Measurements from ENCODE around the gene FAM13C.
"Not testable (repeated sequence)": the region's sequence is repeated elsewhere in the genome, so short reads cannot be mapped to it uniquely, and the experiment has no call there.

The FAM13C gene

DNA sequence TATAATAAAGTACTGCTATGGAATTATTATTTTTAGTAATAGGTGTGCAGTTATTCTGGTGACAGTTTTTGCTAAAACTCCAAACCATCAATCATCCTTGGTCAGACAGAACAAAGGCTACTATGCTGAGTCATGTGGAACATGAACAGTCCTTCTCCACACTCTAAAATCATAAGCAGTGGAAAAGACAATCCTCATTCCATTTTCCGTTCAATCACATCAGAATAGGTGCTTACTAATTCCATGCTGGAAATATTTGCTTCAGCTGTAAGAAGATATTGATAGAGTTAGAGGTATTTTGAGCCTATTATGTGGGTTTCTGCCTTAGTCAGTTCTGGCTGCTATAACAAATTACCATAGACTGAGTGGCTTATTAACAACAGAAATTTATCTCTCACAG is 82.9 kb downstream of the FAM13C start:
- no peak for DNase-seq (ENCODE audit: low read depth in 3 of 3)

DNA sequence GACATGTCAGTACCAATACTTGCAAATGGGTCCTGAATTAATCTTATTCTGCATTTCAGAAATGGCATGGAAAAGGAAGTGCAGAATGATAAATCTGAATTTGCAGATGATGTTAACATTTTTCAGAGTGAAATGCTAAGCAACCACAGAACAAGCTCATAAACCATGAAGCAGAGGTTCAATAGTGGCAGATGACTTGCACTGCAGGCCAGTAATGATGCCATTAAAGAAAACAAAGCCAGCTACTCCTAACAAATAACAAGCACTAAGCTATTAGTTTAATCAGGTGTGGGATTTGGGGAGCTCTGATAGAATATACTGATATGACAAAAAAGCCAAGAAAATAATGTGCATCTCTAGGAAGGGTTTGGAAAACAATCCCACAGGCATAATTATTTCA is 85.4 kb downstream of the FAM13C start:
- no peak for DNase-seq (ENCODE audit: low read depth in 3 of 3)

DNA sequence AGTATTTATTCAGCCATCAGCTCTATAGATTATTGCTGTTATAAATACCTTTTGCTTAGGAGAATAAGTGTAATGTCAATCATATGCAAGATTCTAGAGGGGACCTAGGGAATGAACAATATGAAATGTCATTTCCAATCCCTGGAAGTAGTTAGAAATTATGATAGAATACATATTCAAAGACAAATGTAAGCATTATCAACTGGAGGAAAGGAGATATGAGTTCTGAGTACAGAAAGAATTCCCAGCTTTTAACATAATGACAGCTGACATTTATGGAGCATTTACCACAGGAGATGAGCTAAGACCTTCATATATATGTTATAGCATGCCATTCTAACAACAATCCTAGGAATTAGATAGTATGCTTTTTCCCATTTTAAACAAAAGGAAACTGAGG is 86.2 kb downstream of the FAM13C start:
- no peak for DNase-seq (ENCODE audit: low read depth in 3 of 3)

DNA sequence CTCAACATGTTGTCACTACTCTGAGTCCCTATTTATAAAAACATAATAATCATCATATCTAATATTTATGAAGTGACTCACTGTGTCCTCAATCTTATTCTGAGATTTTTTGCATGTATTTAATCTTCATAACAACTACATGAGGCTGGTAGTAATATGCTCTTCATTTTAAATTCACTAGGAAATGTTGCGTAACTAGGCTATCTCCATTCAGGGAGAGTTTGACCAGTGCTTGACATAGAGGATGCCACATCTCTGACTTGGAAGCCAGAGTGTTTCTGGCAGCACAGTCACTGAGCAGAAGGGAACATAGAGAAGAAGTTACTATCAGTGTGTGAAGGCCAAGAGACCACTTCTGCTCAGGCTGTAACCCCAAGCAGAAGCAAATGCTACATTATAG is 88.9 kb downstream of the FAM13C start:
- DNase-seq (ENCODE audit: low read depth in 3 of 3) = no peak

DNA sequence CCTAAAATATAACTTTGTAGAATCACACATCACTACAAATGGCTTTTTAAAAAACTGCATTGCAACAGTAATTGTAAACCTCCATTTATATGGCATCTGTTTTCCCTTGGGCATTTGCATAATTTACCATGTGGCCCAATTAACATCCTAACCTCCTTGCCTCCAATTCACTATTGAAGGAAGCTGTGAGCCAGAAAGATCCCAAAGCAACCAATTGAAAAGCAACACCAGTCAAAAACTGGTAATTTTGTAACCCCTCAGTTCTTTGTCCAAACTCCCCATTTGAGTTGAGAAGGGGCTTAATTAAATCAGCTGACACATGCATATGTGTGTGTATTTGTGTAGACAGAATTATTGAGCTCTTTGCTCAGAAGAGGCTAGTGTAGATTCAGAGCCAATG is 90.3 kb downstream of the FAM13C start:
- no peak for DNase-seq (ENCODE audit: low read depth in 3 of 3)

DNA sequence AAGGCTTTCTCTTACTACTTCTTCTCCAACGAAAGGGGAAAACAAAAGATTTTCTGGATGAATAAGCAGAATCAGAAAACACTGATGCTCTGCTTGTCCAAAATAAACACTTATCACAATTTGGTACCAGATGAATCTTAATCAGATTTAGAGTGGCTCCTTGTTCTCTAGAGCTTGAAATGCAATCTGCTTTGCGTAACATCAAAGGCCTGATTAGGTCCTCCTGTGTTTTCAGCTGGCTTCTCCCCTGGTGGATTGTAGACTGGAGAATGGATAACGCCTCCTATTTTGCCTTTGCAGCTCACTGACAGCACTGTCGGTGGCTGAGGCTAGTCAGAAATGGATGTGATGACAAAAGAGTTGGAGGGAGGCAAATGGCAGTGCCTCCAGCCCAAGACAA is 91.2 kb downstream of the FAM13C start:
- DNase-seq (ENCODE audit: low read depth in 3 of 3) = no peak

DNA sequence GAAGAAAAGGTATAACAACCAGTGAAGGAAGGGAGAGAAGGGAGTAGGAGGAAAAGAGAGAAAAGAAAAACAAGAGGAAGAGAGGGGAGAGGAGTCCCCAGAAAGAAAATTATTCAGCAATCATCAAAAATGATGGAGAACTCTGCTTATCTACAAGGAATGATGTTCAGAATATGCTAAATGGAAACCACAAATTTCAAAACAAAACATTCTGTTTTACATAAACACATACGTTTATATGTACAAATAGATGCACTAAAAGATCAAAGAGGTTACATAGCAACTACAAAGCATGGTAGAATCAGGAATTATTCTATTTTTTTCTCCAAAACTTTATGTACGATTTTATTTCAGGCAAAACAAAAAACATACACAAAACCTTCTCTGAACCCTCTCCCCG is 91.9 kb downstream of the FAM13C start:
- no peak for DNase-seq (ENCODE audit: low read depth in 3 of 3)

DNA sequence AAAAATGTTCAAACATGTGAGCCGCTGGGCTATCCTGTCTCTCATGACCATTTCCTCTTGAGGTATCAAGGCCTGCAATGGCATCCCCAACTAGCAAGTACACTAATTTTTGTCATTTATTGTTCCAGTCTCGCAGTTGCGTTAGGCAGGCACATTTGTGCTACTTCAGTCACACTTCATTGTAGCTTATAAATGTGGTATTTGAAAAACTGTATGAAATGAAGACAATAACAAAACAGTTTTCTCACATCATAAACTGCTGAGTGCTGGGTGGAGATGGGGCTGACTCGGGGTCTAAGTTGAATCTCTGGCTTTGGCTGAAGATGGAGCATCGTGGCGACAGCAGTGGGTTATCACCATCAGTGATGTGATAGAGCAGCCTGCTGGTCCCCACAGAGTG is 92.7 kb downstream of the FAM13C start:
- no peak for DNase-seq (ENCODE audit: low read depth in 3 of 3)

DNA sequence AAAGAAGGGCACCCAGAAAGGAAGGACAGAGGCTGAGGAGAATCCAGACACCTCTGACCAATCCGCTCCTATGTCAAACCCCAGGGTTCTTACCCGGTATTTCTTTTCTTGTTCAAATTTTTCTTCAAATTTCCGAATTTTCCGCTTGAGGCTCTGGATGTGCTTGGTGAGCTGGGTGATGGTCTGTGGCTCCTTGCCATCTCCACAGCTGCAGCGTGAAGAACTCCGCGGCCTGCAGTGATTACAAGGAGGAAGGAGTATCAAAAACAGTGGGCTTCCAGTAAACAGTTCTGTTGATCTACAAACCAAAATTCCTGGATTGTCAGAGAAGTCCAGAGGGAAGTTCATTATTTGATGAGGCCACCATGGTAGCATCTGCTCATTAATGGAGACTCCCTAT is 93.9 kb downstream of the FAM13C start:
- no peak for DNase-seq (ENCODE audit: low read depth in 3 of 3)

DNA sequence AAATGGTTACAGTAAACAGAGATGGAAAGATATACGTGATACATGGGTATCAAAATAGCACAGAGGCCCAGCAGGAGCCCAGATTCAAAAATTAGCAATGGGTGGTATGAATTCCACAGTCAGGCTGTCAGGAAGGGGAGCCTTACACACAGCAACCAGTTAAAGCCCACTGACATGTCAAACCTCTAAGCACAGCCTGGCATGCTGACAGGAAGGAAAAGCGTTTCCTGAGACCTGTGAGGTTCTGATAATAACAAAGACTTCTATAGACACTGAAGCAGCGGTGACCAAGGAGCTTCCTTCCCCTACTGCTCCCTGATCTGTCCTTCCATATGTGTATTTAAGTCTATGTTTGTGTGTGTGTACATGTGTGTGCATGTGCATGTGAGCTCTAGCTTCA is 96.0 kb downstream of the FAM13C start:
- no peak for DNase-seq (ENCODE audit: low read depth in 3 of 3)

DNA sequence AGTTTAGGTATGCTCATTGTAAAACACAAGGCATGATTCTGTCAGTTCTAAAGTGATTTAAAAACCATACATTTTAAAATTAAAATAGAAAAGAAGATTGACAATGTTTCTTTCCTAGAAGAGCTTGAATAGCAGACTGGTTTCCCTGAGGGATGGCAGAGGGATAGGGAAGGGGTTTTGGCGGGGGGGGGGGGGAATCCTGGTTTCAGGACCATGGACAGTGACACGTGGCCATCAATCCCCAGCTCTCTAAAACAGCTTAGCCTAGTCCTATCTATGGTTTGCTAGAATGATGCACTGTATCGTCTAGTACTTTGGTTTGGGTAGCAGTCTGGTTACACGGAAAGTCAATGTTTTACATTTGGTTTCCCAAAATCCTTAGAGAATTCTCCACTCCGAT is 97.2 kb downstream of the FAM13C start:
- no peak for DNase-seq (ENCODE audit: low read depth in 3 of 3)

DNA sequence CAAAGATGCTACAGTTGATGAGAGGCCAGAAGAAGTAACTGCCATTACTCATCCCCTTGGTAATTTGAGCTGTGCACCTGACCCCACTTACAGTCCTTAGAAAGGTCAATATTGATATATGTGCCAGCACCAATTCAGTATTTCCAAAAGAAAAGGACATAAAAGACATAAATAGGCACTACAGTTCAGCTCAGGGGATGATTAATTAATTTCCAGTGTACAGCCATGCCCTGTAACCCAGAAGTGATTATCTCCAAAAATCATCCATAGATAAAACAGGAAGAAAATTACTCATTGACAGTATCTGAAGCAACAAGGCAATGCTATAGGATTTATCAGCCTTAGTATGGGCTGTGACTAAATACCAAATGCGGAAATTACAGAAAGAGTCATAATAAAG is 103.5 kb downstream of the FAM13C start:
- no peak for DNase-seq (ENCODE audit: low read depth in 3 of 3)

DNA sequence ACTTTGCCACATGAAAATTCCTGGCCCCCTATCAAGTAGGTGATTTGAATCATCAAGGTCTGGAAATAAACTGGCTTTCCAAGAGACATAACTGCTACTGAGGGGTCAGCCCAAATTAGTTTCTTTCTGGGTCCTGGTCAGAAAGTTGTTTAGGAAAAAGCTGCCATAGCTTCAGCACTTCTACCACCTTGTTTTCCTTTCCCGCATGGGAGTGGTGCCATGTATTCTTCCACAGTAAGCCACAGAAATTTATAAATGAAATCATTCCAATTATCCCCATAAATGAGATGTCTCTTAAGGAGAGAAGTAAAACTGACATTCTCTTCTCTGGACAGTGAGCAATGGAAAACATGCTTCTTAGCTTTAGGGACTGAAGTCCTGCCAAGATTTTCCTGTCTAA is 105.1 kb downstream of the FAM13C start:
- DNase-seq (ENCODE audit: low read depth in 3 of 3) = no peak

DNA sequence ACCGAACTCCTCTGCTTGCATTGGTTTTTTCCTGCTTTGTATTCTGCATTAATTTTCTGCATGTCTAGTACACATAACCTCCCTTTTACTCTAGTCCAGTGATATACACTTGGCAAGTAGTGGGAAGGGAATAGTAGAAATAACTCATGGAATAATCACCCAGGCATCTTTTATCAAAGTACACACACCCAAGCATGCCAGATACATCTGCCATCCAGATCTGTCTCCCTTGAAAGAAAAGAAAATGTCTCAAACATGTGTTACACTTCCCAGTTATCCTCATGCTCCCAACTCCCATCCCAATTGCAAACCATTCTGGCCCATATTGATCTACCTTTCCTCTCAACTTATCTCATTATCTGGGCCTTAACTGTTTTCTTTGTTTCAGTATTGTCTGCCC is 106.9 kb downstream of the FAM13C start:
- DNase-seq (ENCODE audit: low read depth in 3 of 3) = no peak

DNA sequence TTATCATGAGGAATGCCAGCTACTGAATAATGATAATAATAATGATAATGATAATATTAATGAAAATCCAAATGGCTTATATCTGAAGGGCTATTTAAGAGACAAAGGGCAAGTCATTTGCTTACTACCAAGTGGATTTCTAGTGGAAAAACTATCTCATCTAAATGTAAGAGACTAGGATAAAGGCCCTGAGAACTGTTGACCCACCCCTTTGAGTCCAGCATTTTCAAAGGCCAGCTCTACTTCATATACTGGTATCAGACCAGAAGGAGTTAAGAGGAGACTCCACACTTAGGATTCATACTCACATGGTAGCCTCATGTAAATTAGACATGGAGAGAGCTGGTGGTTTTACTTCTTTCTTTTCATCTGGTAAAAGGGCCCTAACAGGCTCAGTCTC is 109.9 kb downstream of the FAM13C start:
- no peak for DNase-seq (ENCODE audit: low read depth in 3 of 3)

DNA sequence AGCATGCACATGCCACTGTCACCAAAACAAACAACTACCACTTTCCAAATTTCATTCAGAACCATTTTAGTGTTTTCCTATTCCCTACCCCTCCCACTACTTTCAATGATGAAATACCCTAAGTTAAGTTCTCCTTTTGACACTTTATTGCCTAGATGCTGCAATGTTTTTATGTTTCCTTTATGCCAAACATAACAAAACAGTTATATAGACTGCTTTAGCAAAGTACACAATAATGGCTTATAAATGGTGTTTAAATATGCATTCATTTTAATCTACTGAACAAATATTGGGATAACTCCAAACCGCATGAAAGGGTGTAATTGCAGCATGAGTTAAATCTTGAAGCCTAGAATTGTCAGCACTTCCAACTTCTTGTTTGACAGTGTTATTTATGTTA is 116.7 kb downstream of the FAM13C start:
- no peak for DNase-seq (ENCODE audit: low read depth in 3 of 3)

DNA sequence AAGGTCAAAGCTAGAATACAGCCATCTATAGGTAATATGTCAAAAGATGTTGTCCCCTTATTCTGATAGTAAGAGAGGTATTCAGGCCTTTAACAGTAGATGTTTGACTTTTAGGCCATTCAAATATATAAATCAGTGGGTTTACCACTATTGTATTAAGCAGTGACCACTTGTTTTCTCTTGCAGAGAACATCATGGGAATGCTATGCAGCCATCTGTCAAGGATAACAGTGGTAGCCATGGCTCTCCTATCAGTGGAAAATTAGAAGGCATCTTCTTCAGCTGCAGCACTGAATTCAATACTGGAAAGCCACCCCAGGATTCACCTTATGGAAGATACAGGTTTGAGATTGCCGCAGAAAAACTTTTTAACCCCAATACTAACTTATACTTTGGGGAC is 117.5 kb downstream of the FAM13C start:
- DNase-seq (ENCODE audit: low read depth in 3 of 3) = no peak

DNA sequence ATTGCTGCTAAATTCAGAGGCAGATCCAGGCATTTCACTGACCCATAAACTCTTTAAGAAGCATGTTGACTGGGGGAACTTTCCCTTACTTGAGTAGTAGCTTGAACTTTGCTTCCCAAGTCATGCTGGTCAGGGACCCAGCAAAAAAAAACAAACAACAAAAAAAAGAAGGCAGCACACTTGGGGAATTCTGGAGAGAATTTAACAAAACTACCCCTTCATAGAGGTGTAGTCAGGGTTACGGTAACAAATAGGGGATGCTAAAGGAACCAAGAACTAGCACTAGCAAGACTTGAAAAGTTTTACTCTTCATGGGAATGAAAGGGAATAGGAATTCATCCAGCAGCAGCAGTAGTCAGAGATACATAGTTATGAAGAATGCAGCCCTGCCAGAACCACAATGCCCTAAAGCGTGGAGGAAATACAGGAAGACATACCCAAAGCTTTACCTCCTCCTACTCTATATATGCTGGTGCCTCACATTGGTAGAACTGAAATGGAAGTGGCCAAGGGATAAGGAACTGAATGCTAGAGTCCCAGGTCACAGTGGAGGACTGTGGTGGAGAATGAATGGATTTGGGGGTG is 118.6 kb downstream of the FAM13C start:
- DNase-seq (ENCODE audit: low read depth in 3 of 3) = no peak

DNA sequence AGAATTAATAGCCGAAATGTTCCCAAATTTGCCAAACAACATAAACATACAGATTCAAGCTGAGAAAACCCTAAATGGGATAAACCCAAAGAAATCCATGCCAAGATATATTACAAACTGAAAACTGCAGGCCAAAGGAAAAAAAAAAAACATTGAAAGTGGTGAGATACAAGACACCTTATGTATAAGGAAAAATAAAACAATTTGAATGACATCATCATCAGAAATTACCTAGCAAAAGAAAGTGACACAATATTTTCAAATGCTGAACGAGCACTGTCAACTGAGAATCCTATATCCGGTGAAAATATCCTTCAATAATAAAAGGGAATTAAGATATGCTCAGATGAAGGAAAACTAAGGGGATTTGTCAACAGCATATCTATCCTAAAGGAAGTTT is 119.4 kb downstream of the FAM13C start:
- no peak for DNase-seq (ENCODE audit: low read depth in 3 of 3)

DNA sequence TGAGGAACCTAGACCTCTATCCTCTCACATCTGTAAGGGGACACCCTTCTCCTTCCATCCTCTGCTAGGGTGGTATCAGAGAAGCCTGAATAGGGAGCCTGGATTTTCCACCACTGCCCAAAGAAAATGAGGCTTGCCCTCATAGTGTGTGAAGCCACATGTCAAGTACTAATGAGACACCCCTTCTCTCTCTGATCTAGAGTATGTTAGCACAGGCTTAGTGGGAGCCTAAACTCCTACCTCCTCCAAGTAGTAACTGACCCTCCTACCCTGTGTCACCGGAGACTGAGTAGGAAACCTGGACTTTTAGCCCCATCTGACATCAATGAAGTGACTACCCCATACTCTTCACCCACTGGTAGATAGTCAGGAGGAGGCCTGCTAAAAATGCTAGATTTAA is 120.3 kb downstream of the FAM13C start:
- DNase-seq (ENCODE audit: low read depth in 3 of 3) = no peak

DNA sequence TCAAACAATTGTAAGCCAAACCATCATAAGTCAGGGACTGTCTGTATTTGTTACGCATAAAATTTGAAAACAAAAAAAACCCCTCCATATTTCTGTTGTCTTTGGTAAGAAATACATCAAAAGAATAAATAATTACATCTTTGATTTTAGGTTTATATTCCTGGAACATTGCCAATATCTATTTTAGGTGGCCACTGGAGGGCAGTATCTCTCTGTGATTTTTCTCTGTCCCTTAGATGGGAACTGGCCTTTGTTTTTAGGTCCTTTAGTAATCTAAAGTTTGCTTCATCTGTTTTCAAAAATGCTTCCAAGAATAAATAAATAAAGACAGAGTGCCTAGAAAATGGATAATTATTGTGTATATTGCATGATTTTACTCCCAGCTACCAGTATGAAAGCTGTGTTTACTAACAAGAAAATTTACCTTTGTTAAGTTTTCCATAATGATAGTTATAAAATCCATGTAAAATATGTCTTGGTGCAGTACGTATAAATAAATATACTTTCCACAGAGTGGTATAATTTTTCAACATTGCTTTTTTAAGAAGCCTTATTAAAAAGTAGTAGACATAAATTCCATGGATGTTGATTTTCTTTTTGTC is 121.7 kb downstream of the FAM13C start:
- no peak for DNase-seq (ENCODE audit: low read depth in 3 of 3)

DNA sequence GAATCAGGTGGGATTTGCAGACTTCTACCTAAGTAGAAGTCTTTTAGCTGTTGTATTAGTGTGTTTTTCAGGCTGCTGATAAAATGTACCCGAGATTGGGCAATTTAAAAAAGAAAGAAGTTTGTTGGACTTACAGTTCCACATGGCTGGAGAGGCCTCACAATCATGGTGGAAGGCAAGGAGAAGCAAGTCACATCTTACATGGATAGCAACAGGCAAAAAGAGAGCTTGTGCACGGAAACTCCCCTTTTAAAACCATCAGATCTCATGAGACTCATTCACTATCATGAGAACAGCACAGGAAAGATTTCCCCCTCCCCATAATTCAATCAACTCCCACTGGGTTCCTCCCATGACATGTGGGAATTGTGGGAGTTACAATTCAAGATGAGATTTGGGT is 123.2 kb downstream of the FAM13C start:
- not testable (repeated sequence) for DNase-seq (ENCODE audit: low read depth in 3 of 3)

DNA sequence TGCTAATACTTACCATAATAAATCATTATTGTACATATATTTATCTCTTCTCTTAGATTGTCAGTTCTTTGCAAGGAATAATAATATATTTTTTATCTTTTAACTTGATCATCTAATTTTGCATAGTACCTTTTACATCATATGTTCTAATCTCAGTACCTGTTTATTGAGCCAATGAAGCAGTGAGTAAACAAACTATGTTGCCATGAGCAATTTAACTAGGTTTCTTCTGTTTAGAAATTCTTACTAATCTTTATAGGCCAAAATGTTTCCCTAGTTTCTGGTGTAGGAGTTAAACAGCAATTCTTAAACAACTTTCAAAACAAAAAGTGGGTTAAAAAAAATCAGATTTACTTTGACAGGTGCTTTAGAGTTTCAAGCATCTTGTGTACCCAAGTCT is 124.6 kb downstream of the FAM13C start:
- DNase-seq (ENCODE audit: low read depth in 3 of 3) = no peak

DNA sequence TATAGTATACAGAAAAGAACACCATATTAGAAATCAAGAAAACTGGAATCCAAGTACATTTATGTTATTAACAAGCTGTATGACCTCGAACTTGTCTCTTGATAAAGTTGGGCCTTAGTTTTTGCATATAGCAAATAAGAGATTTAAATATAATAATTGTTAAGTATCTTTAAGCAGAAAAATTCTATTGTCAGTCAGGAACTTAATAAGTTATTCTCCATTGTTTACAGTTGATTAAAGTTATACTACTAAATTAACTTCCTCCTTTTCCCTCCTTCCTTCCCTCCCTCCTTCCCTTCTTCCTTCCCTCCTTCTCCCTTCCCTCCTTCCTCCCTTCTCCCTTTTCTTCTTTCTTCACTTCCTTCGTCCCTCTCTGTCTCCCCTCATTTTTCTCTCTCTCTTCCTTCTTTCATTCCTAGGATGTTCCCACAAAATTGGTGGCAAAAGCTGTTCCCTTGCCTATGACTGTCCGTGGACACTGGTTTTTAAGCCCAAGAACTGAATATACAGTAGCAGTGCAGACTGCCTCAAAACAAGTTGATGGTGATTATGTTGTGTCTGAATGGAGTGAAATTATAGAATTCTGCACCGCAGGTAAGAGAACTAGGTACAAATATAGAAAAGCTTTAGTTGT is 126.2 kb downstream of the FAM13C start:
- no peak for DNase-seq (ENCODE audit: low read depth in 3 of 3)
